Natural killer cell (primary cell): ENCODE data around the gene CPNE6. TPM values are rescaled to one million over a fixed set of nuclear protein-coding genes. Genes with fewer than 3 reads are reported as not detected.

ENCODE experiments used
- ATAC-seq, 3 donors: fragments of 150-1000 bp in 2 of 3; fragments of 200-7000 bp in 1 of 3; cut with Tn5 transposase; 1 replicate in 1 of 3; 2 replicates in 2 of 3; pipeline ENCODE4 v1.10.0; 2021; ENCODE audit warnings: mild to moderate bottlenecking in 2 of 3, moderate library complexity in 2 of 3
- DNase-seq, 2 donors: peaks; one replicate each; pipeline versions ENCODE4 v3.0.0 to v3.0.0-alpha.2; 2013 to 2021; ENCODE audit warnings: mixed read lengths in 1 of 2
- H3K27ac ChIP-seq: one replicate; pipeline ENCODE4 v1.5.1; 2013; ENCODE audit warnings: mild to moderate bottlenecking, low read length
- H3K27me3 ChIP-seq: one replicate; pipeline ENCODE4 v1.6.1; 2013; ENCODE audit warnings: low read length; ENCODE audit not compliant: control insufficient read depth, insufficient read depth
- H3K36me3 ChIP-seq: one replicate; pipeline ENCODE4 v1.6.1; 2013; ENCODE audit warnings: low read length; ENCODE audit not compliant: control insufficient read depth, insufficient read depth
- H3K4me1 ChIP-seq: one replicate; pipeline ENCODE4 v1.6.1; 2013; ENCODE audit warnings: low read length; ENCODE audit not compliant: control insufficient read depth, insufficient read depth
- H3K4me3 ChIP-seq: one replicate; pipeline ENCODE4 v1.5.1; 2013; ENCODE audit warnings: low read length
- H3K9me3 ChIP-seq: one replicate; pipeline ENCODE4 v1.6.1; 2013; ENCODE audit warnings: low read length; ENCODE audit not compliant: control insufficient read depth, insufficient read depth
- H3K27ac Mint-ChIP-seq, 2 donors: one replicate each; pipeline ENCODE4 v1.8.0; 2022; ENCODE audit warnings: mild to moderate bottlenecking in 2 of 2, mixed read lengths in 2 of 2, moderate library complexity in 1 of 2
- H3K27me3 Mint-ChIP-seq, 2 donors: one replicate each; pipeline ENCODE4 v1.8.0; 2022; ENCODE audit warnings: low read depth in 2 of 2, mixed read lengths in 2 of 2
- H3K36me3 Mint-ChIP-seq: one replicate; pipeline ENCODE4 v1.8.0; 2022; ENCODE audit warnings: mixed read lengths
- H3K4me1 Mint-ChIP-seq, 2 donors: one replicate each; pipeline ENCODE4 v1.8.0; 2022; ENCODE audit warnings: mixed read lengths in 2 of 2
- H3K4me3 Mint-ChIP-seq: one replicate; pipeline ENCODE4 v1.8.0; 2022; ENCODE audit warnings: mild to moderate bottlenecking, moderate library complexity, mixed read lengths
- H3K9me3 Mint-ChIP-seq, 2 donors: one replicate each; pipeline ENCODE4 v1.8.0; 2022; ENCODE audit warnings: mixed read lengths in 2 of 2
- WGBS: methylation state at CpG from one replicate; pipeline ENCODE4 v1.1.7; 2013; ENCODE audit warnings: missing lambda C conversion rate; ENCODE audit not compliant: insufficient coverage; 5-methylcytosine and 5-hydroxymethylcytosine counted together
- intact Hi-C: fragments of 100-400 bp; cut with micrococcal nuclease; formaldehyde crosslinking; loops from one replicate; pipeline ENCODE4 v1.14.2; 2022
- total RNA-seq, 4 donors: library from RNA; stranded (reverse); fragments of 120-200 nt in 1 of 4; gene quantifications; one replicate each; pipeline versions ENCODE4 v1.2.3 to v1.2.4, GENCODE V29; 2013 to 2022
- TF ChIP-seq, protein P1 (sequence below): fragments of 200-600 bp; IDR thresholded peaks from one replicate; pipeline ENCODE4 v1.8.0; 2022; ENCODE audit warnings: antibody characterized with exemption

CPNE6 gene
- total RNA-seq, 3 donors from 2014 or later (not counting 1 experiment from before 2014, with no cell fraction given) = not detected

DNA sequence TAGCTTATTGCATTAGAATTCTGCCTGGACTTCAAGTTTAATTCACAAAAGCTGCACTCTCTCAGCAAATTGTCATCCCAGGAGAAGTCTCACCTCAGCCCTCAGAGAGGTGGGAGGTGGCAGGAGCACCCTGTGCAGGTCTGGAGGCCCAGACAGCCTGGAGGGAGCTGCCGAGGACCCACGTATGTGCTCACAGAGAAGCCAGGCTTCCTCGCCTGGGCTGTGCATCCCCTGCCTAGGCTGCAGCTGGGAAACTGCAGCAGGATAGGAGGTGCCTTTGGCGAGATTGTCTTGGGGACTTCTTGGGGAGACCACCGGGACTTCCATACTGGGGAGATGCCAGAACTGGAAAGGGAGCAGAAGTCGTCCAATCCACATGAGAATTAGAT is 8.8 kb downstream of the CPNE6 start:
- no peaks in the 10 kb centered on the region for H3K27me3 ChIP-seq
- 79% methylated on average over 6 of the region's 6 CpGs for WGBS
- Mint-ChIP-seq H3K27ac (no peak overlapping the region), H3K36me3 (no peaks in the 10 kb centered on the region), H3K4me3 (peak overlapping the region; percentile 31), H3K4me1 (peaks cover 14 to 20% of the 10 kb centered on the region in 2 donors), H3K27me3 (no peaks in the 10 kb centered on the region), H3K9me3 (no peaks in the 10 kb centered on the region)
- H3K9me3 ChIP-seq = no peaks in the 10 kb centered on the region
- DNase-seq (no peak), ATAC-seq (no peak)
- H3K4me1 ChIP-seq = peaks cover 19% of the 10 kb centered on the region
- no peaks in the 10 kb centered on the region for H3K36me3 ChIP-seq
- H3K4me3 ChIP-seq = no peak overlapping the region
- H3K27ac ChIP-seq = no peak overlapping the region
- TF ChIP-seq, protein P1, sequence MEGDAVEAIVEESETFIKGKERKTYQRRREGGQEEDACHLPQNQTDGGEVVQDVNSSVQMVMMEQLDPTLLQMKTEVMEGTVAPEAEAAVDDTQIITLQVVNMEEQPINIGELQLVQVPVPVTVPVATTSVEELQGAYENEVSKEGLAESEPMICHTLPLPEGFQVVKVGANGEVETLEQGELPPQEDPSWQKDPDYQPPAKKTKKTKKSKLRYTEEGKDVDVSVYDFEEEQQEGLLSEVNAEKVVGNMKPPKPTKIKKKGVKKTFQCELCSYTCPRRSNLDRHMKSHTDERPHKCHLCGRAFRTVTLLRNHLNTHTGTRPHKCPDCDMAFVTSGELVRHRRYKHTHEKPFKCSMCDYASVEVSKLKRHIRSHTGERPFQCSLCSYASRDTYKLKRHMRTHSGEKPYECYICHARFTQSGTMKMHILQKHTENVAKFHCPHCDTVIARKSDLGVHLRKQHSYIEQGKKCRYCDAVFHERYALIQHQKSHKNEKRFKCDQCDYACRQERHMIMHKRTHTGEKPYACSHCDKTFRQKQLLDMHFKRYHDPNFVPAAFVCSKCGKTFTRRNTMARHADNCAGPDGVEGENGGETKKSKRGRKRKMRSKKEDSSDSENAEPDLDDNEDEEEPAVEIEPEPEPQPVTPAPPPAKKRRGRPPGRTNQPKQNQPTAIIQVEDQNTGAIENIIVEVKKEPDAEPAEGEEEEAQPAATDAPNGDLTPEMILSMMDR = no peak
- intact Hi-C loops = no loop called here

DNA sequence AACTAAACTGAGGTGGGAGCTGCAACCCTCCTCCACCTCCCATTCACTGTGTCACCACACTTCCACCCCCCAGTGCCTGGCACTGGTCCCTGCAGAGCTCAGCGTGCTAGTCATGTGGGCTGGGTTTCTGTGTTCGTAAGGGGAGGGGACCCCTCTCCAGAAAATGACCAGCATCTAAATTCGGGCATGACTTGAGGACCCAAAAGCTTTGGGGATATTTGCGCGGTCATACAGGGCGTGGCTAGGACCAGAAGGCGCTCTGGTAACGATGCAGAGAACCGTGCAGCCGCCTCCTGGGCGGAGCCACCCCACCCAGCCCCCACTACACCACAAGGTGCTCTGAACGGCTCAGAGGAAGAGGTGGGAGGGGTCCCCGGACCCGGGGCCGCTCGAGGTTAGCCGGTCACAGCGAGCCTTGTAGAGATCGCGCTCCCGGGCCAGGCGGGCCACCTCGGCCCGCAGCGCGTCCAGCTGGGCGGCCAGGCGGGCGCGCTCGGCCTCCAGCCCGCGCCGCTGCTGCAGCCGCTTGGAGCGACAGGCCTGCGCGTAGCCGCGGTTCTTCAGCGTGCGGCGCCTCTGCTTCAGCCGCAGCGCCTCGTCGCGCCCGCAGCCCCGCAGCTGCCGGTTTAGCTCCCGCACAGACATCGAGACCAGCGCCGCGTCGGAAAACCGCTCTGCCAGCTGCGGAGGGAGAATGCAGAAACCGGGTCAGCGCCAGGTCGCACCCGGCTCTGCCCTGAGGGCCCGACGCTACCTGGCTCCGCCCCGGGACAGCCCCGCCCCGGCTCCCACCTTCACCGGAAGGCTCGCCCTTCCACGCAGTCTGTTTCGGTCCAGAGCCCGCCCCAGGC is 9.8 kb downstream of the CPNE6 start:
- peak overlapping the region; percentile 8 for H3K27ac ChIP-seq
- H3K9me3 Mint-ChIP-seq = no peaks in the 10 kb centered on the region
- ATAC-seq = peak; percentile 82 to 86 (median 83)
- H3K4me1 ChIP-seq = peaks cover 15% of the 10 kb centered on the region
- no peaks in the 10 kb centered on the region for H3K27me3 Mint-ChIP-seq
- no peaks in the 10 kb centered on the region for H3K36me3 ChIP-seq
- peak overlapping the region; percentile 55 for H3K4me3 ChIP-seq
- H3K4me3 Mint-ChIP-seq = peak overlapping the region; percentile 82
- H3K36me3 Mint-ChIP-seq = no peaks in the 10 kb centered on the region
- intact Hi-C loops = no loop called here
- TF ChIP-seq, protein P1 = no peak
- WGBS = under 1% methylated on average over 73 of the region's 74 CpGs
- peak; percentile 36 to 72 for DNase-seq
- peak overlapping the region in 1 of 2 donors; percentile 38 for H3K27ac Mint-ChIP-seq
- H3K9me3 ChIP-seq = no peaks in the 10 kb centered on the region
- peaks cover 14 to 20% of the 10 kb centered on the region in 2 donors for H3K4me1 Mint-ChIP-seq
- no peaks in the 10 kb centered on the region for H3K27me3 ChIP-seq

DNA sequence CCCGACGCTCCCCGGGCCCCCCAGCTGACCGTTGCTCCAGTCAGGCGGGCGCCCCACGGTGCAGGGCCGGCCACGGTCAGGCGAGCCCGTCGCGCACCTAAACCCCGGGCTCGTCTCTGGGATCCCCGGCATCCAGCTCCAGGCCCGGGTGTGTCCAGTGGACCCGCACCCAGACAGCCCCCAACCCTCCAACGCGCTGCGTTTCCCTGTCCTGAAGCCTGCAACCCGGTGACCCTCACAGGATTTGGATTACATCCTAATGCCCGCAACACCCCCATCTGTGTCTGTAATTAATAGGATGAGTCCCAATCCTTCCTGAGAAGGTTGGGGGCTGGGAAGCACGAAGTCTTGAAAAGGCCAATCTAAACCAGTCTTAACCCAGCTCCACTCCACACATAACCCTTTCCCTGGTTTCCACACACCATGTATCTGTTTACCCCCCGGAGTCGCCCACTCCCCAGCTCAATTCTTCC is 10.4 kb downstream of the CPNE6 start:
- TF ChIP-seq, protein P1 = no peak
- ATAC-seq (no peak), DNase-seq (no peak)
- Histone ChIP-seq H3K9me3 (no peaks in the 10 kb centered on the region), H3K4me3 (peak overlapping the region; percentile 55), H3K36me3 (no peaks in the 10 kb centered on the region), H3K27me3 (no peaks in the 10 kb centered on the region), H3K27ac (peak overlapping the region; percentile 8), H3K4me1 (peaks cover 15% of the 10 kb centered on the region)
- intact Hi-C loops = no loop called here
- Mint-ChIP-seq H3K36me3 (no peaks in the 10 kb centered on the region), H3K27ac (peak overlapping the region; percentile 7 to 61), H3K4me3 (peak overlapping the region; percentile 90), H3K4me1 (peaks cover 14 to 20% of the 10 kb centered on the region in 2 donors), H3K9me3 (no peaks in the 10 kb centered on the region), H3K27me3 (no peaks in the 10 kb centered on the region)
- WGBS = 30% methylated on average over 25 of the region's 26 CpGs
